Adipocyte (in vitro differentiated cells): ENCODE data around the gene PDCD5.
A peak's percentile ranks its signal among the peaks of the same experiment; 100 is the strongest.
"Not testable (repeated sequence)": the region's sequence is repeated elsewhere in the genome, so short reads cannot be mapped to it uniquely, and the experiment has no call there.

ENCODE experiments used
- DNase-seq: peaks from one replicate; pipeline ENCODE4 v3.0.0-alpha.2; 2015; ENCODE audit warnings: low read depth
- H3K27me3 ChIP-seq: replicated peaks from 2 replicates; pipeline ENCODE4 v1.7.0; 2013; ENCODE audit warnings: mild to moderate bottlenecking, low read length, moderate library complexity; ENCODE audit not compliant: control insufficient read depth, insufficient read depth
- H3K36me3 ChIP-seq: 2 replicates; pipeline ENCODE4 v1.7.0; 2013; ENCODE audit warnings: low read length, mild to moderate bottlenecking, moderate library complexity; ENCODE audit not compliant: control insufficient read depth, insufficient read depth, severe bottlenecking
- H3K4me1 ChIP-seq: 2 replicates; pipeline ENCODE4 v1.7.0; 2013; ENCODE audit warnings: mild to moderate bottlenecking, low read length, moderate library complexity; ENCODE audit not compliant: control insufficient read depth, insufficient read depth
- H3K4me3 ChIP-seq: 2 replicates; pipeline ENCODE4 v1.7.0; 2013; ENCODE audit warnings: mild to moderate bottlenecking, low read length, moderate library complexity
- H3K9ac ChIP-seq: 2 replicates; pipeline ENCODE4 v1.7.0; 2013; ENCODE audit warnings: mild to moderate bottlenecking, low read length, moderate library complexity
- H3K9me3 ChIP-seq: 2 replicates; pipeline ENCODE4 v1.7.0; 2013; ENCODE audit warnings: mild to moderate bottlenecking, low read length, moderate library complexity; ENCODE audit not compliant: control insufficient read depth

The PDCD5 gene

DNA sequence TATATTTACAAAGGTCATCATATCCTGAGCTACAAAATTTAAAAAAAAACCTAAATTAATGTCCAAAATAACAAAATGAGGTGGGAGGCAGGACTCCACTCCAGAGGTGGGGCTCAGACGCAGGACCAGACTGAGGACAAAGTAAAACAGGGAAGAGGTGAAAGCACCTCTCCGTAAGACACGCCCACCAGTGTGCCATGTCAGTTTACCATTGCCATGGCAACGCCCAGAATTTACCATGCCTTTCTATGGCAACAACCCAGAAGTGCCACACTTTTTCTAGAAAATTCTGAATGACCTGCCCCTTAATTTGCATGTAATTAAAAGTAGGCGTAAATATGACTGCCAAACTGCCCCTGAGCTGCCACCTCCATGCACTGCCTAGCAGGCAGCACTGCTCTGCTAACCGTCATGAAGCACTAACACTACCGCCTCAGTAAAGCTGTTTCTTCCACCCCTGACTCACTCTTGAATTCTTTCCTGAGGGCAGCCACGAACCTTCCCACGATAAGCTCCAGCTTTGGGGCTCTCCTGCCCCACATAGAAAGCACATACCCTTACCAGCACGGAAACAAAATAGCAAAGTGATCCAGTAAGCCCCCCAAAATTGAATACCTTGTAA lies 22.3 kb upstream of the PDCD5 start:
- peaks cover 13% of the 10 kb centered on the region for H3K27me3 ChIP-seq
- H3K4me1 ChIP-seq = no peaks in the 10 kb centered on the region
- DNase-seq = no peak
- H3K36me3 ChIP-seq = no peaks in the 10 kb centered on the region
- no peak overlapping the region for H3K9ac ChIP-seq
- no peaks in the 10 kb centered on the region for H3K9me3 ChIP-seq
- no peak overlapping the region for H3K4me3 ChIP-seq

DNA sequence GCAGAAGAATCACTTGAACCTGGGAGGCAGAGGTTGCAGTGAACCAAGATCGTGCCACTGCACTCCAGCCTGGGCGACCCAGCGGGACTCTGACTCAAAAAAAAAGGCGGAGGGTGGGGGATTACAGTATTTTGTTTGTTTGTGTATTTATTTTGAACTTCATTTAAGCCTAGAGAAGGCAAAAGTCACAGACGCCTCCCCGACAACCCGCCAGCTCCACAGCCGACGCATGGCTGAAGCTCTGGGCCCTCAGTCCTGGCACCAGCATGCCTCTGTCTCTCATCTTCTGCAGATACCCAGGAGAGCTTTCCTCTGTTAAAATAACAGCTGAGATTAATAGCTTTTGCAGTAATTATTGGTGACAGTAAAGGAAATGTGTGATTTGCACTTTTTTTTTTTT lies 17.2 kb upstream of the PDCD5 start:
- H3K27me3 ChIP-seq = peaks cover 7% of the 10 kb centered on the region
- H3K36me3 ChIP-seq = no peaks in the 10 kb centered on the region
- no peaks in the 10 kb centered on the region for H3K4me1 ChIP-seq
- no peak overlapping the region for H3K9ac ChIP-seq
- H3K9me3 ChIP-seq = no peaks in the 10 kb centered on the region
- no peak for DNase-seq
- H3K4me3 ChIP-seq = no peak overlapping the region

DNA sequence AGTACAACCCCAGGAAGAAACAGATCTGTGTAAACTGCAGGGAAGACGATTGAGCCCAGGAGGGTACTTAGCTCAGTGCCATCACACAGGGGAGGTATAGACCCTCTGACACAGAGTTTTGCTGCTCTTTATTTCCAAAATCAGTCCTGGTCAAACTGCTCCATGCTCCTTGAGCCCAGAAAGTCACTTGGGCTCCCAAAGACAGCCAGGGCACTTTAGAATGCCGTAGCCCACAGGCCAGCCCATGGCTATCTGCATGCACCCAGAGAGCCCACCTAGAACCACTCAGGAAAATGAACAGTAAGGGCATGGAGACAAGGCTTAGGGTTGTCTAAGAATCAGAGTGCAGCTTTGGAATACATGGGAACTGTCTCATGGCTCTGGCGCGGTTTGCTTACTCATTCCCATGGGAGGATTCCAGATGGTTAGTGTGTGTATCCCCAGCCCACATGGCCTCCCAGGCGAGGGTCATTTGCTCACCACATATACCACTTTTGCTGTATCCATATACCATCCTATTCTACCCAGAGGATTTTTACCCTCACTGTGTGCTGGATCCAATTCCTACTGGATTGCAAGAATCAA lies 14.7 kb upstream of the PDCD5 start:
- Histone ChIP-seq H3K36me3 (no peaks in the 10 kb centered on the region), H3K4me3 (no peak overlapping the region), H3K27me3 (peaks cover 18% of the 10 kb centered on the region), H3K4me1 (no peaks in the 10 kb centered on the region), H3K9me3 (no peaks in the 10 kb centered on the region), H3K9ac (no peak overlapping the region)
- DNase-seq = no peak

DNA sequence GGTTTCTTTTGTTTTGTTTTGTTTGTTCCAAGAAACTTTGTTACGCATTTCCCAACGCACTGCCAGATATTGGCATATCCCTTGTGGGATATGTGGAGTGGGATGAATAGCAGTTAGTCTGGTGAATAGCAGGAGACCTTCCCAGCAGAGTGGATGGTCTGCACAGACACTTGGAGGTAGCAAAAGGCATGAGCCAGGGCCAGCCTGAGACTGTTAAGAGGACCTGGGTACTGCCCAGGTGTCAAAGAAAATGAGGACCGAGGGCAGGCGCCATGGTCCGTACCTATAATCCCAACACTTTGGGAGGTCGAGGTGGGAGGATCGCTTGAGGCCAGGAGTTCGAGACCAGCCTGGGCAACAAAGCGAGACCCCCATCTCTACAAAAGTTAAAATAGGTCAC lies 13.5 kb upstream of the PDCD5 start:
- Histone ChIP-seq H3K36me3 (no peaks in the 10 kb centered on the region), H3K4me3 (no peak overlapping the region), H3K27me3 (peaks cover 18% of the 10 kb centered on the region), H3K9me3 (no peaks in the 10 kb centered on the region), H3K4me1 (no peaks in the 10 kb centered on the region), H3K9ac (no peak overlapping the region)
- no peak for DNase-seq

DNA sequence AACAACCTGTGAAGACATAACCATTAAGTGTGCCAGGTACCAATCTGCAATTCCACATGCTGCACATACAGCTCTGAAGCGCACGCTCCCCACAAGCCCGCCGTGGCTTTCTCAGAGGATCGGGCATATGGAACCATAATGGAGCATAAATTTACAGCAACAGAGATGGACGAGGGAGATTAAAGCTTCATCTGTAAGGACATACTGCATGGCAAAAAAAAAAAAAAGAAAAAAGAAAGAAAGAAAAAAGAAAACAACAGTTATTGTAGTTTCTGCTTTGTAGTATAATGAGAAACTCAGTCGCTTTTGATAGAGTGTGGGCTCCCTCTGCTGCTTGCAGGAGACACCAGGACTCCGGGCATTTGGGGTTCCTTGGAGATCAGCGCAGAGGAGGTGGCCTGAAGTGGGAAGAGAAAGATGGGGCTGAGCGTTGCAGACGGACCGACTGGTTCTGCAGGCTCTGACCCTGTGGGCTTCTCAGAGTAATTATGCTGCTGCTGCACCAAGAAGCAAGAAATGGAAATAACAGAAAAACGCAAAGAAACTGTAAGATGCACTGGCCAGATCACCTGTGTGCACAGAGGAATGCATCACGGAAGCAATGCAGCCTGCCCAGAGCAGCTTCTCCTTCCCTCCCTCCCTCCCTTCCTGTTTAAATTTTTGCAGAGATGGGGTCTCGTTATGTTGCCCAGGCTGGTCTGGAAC lies 10.8 kb upstream of the PDCD5 start:
- H3K9ac ChIP-seq = no peak overlapping the region

DNA sequence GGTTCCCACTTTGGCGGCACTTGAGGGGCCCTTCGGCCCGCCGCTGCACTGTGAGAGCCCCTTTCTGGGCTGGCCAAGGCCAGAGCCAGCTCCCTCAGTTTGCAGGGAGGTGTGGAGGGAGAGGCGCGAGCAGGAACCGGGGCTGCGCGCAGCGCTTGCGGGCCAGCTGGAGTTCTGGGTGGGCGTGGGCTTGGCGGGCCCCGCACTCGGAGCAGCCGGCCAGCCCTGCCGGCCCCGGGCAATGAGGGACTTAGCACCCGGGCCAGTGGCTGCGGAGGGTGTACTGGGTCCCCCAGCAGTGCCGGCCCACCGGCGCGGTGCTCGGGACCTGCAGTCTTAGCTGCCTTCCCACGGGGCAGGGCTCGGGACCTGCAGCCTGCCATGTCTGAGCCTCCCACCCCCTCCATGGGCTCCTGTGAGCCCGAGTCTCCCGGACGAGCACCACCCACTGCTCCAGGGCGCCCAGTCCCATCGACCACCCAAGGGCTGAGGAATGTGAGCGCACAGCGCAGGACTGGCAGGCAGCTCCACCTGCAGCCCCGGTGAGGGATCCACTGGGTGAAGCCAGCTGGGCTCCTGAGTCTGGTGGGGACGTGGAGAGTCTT lies 9.4 kb upstream of the PDCD5 start:
- H3K36me3 ChIP-seq, DNase-seq, H3K9ac ChIP-seq, H3K4me1 ChIP-seq, H3K9me3 ChIP-seq, H3K4me3 ChIP-seq: not testable (repeated sequence)
- H3K27me3 ChIP-seq = peaks cover 28% of the 10 kb centered on the region

More for the DNA sequence above, 10.8 kb upstream of the PDCD5 start:
- Histone ChIP-seq H3K27me3 (peaks cover 28% of the 10 kb centered on the region), H3K4me3 (peak overlapping the region; percentile 44), H3K4me1 (no peaks in the 10 kb centered on the region), H3K36me3 (no peaks in the 10 kb centered on the region), H3K9me3 (no peaks in the 10 kb centered on the region)
- DNase-seq = peak; percentile 78

DNA sequence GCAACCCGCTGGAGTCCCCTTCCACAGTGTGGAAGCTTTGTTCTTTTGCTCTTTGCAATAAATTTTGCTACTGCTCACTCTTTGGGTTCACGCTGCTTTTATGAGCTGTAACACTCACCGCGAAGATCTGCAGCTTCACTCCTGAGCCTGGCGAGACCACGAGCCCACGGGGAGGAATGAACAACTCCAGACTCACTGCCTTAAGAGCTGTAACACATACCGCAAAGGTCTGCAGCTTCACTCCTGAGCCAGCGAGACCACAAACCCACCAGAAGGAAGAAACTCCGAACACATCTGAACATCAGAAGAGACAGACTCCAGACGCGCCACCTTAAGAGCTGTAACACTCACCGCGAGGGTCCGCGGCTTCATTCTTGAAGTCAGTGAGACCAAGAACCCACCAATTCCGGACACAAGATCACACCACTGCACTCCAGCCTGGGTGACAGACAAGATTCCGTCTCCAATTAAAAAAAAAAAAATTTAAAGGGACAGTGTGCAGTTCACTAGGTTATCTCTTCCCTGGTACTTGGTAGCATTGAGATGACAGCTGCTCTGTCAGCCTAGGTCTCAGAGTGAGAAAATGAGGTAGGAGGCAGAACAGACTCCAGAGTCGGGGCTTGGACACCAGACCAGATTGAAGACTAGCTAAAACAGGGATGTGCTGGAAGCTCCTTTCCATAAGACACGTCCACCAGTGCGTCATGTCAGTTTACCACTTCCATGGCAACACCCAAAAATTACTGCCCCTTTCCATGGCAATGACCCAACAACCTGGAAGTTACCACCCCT lies 8.1 kb upstream of the PDCD5 start:
- H3K9ac ChIP-seq, H3K9me3 ChIP-seq, DNase-seq: not testable (repeated sequence)

DNA sequence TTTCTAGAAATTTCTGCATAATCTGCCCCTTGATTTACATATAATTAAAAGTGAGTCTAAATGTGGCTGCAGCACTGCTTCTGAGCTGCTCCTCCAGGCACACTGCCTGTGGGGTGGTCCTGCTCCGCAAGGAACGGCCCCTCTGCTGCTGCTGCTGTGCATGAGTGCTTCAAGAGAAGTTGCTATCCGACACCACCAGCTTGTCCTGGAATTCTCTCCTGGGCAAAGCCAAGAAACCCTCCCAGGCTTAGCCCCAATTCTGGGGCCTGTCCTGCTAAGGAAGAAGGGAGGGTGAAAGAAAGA lies 7.5 kb upstream of the PDCD5 start:
- H3K36me3 ChIP-seq = no peaks in the 10 kb centered on the region
- H3K9me3 ChIP-seq = no peaks in the 10 kb centered on the region
- no peak for DNase-seq
- H3K9ac ChIP-seq = no peak overlapping the region
- H3K4me3 ChIP-seq = no peak overlapping the region
- H3K4me1 ChIP-seq = no peaks in the 10 kb centered on the region
- H3K27me3 ChIP-seq = peaks cover 23% of the 10 kb centered on the region

More for the DNA sequence above, 8.1 kb upstream of the PDCD5 start:
- H3K36me3 ChIP-seq, H3K4me1 ChIP-seq, H3K4me3 ChIP-seq: not testable (repeated sequence)
- peaks cover 23% of the 10 kb centered on the region for H3K27me3 ChIP-seq

DNA sequence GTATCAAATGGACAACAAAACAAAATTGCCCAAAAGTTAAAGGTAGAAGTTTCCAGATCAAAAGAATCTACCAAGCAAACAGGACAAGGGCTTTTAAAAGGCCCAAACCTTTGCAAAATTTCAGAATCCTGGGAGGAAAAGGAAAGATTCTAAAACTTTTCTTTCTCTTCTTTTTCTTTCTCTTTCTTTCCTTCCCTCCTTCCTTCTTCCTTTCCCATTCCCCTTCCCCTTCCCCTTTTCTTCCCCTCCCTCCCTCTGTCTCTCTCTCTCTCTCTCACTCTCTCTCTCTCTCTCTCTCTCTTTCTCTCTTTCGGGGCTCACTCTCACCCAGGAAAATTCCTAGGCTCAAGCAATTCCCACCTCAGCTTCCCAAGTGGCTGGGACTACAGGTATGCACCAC lies 4.2 kb upstream of the PDCD5 start:
- no peak overlapping the region for H3K9ac ChIP-seq
- no peak overlapping the region for H3K4me3 ChIP-seq
- peaks cover 4% of the 10 kb centered on the region for H3K4me1 ChIP-seq
- no peak for DNase-seq
- H3K36me3 ChIP-seq = no peaks in the 10 kb centered on the region
- no peaks in the 10 kb centered on the region for H3K9me3 ChIP-seq
- peaks cover 10% of the 10 kb centered on the region for H3K27me3 ChIP-seq

DNA sequence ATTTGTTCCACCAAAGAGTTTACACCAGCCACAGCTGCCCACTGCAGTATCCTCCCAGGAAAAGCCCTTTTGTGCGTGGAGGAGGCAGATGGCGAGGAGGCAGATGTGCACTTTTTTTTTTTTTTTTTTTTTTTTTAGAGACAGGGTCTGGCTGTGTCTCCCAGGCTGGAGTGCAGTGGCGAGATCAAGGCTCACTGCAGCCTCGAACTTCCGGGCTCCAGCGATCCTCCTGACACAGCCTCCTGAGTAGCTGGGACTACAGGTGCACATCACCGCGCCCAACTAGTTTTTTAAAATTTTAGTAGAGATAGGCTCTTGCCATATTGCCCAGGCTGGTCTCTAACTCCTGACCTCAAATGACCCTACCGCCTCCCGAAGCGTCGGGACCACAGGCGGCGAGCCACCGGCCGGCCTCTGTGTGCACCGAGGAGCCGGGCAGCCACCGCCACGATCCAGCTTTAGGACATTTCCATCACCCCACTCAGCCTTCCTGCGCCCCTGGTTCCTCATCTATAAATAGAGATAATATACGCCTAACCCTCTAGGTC lies 563 bp upstream of the PDCD5 start:
- Histone ChIP-seq H3K9me3 (no peaks in the 10 kb centered on the region), H3K27me3 (no peaks in the 10 kb centered on the region), H3K9ac (peak overlapping the region; percentile 85), H3K4me3 (peak overlapping the region; percentile 99), H3K36me3 (peaks cover 20% of the 10 kb centered on the region), H3K4me1 (peaks cover 13% of the 10 kb centered on the region)
- DNase-seq = no peak
